ENCODE results near the gene RHO.

GRCh38 chr3:129529436-129530210, 1.2 kb downstream of the RHO start:
- TF ChIP-seq CTCF (IDR thresholded peaks at IDR 0.05) (no peak), POLR2A (IDR thresholded peaks at IDR 0.05) (no peak), EP300 (IDR thresholded peaks at IDR 0.05) (no peak)
